ENCODE results near the gene LRRC59. TPM values are rescaled to one million over a fixed set of nuclear protein-coding genes. Genes with fewer than 3 reads are reported as not detected.

Gene LRRC59
- total and polyA plus RNA-seq, 2 of the 13 experiments (the other 11 are each of a cell fraction or from before 2014, with no cell fraction given), result 87.3 to 222 TPM

GRCh38 chr17:50396261-50397110, 837 bp downstream of the LRRC59 start (continued):
- TF ChIP-seq ZNF589 (CRISPR knock-in tag; conservative IDR thresholded peaks at IDR 0.05) (no peak), ETV6 (CRISPR knock-in tag; conservative IDR thresholded peaks at IDR 0.05) (no peak), ZHX1 (CRISPR knock-in tag; IDR thresholded peaks at IDR 0.05; ENCODE audit: low read depth) (no peak), NFATC3 (CRISPR knock-in tag; IDR thresholded peaks at IDR 0.05) (no peak), DMAP1 (CRISPR knock-in tag; IDR thresholded peaks at IDR 0.05) (no peak), SRSF4 (IDR thresholded peaks at IDR 0.05; ENCODE audit: low read depth, low read length, poor library complexity, severe bottlenecking) (no peak), NCOA1 (CRISPR knock-in tag; IDR thresholded peaks at IDR 0.05) (no peak; the same call in 1 of the 2 replicates), ZSCAN21 (CRISPR knock-in tag; IDR thresholded peaks at IDR 0.05; ENCODE audit: borderline replicate concordance) (peak; percentile 78), SIN3A (IDR thresholded peaks at IDR 0.05; ENCODE audit: borderline replicate concordance, low read depth, low read length) (peak; percentile 62; the same call in 1 of the 2 replicates), JUND (CRISPR knock-in tag; IDR thresholded peaks at IDR 0.05) (no peak), DDIT3 (CRISPR knock-in tag; IDR thresholded peaks at IDR 0.05) (no peak), ZSCAN12 (CRISPR knock-in tag; IDR thresholded peaks at IDR 0.05) (no peak), ZMAT3 (CRISPR knock-in tag; conservative IDR thresholded peaks at IDR 0.05) (no peak), ZNF281 (CRISPR knock-in tag; IDR thresholded peaks at IDR 0.05; ENCODE audit: borderline replicate concordance) (no peak), ZNF546 (CRISPR knock-in tag; conservative IDR thresholded peaks at IDR 0.05) (no peak), BCL3 (CRISPR knock-in tag; IDR thresholded peaks at IDR 0.05) (no peak), HBP1 (CRISPR knock-in tag; IDR thresholded peaks at IDR 0.05; ENCODE audit: low read depth) (peak; percentile 84), ZNF30 (CRISPR knock-in tag; IDR thresholded peaks at IDR 0.05) (peak; percentile 76; the same call in 1 of the 2 replicates), ZNF563 (CRISPR knock-in tag; IDR thresholded peaks at IDR 0.05) (no peak), ZNF317 (CRISPR knock-in tag; IDR thresholded peaks at IDR 0.05) (no peak), ZSCAN31 (CRISPR knock-in tag; IDR thresholded peaks at IDR 0.05; ENCODE audit: low read depth) (no peak)

All from HepG2 (cell line).